ENCODE measurements around the gene ESCO1.

- TF ChIP-seq CTCF (IDR thresholded peaks at IDR 0.05) (no peak), ZFX (IDR thresholded peaks at IDR 0.05; ENCODE audit: borderline replicate concordance) (no peak)
Observed at GRCh38 chr18:21575656-21576055, 24.8 kb downstream of the ESCO1 start.

Measured in 22Rv1 (cell line).